Renal pelvis (tissue), 4 donors: ENCODE data around the gene MICAL1. TPM values are rescaled to one million over a fixed set of nuclear protein-coding genes. Genes with fewer than 3 reads are reported as not detected.
A peak's percentile ranks its signal among the peaks of the same experiment; 100 is the strongest.

ENCODE experiments used
- DNase-seq: peaks from one replicate; pipeline ENCODE4 v3.0.0-alpha.2; 2013
- polyA plus RNA-seq, 3 donors: library from polyadenylated mRNA; unstranded; fragments of 120-200 nt; gene quantifications; one replicate each; pipeline ENCODE4 v1.2.1, GENCODE V29; 2013; ENCODE audit not compliant: insufficient read length in 3 of 3

The MICAL1 gene
- polyA plus RNA-seq, 3 donors: 25.8 to 32.5 (median 32.4) TPM

GRCh38 chr6:109456111-109456583 is 575 bp upstream of the MICAL1 start:
- no peak for DNase-seq

GRCh38 chr6:109454496-109455436 is 806 bp downstream of the MICAL1 start:
- no peak for DNase-seq

GRCh38 chr6:109453594-109454495 is 1.7 kb downstream of the MICAL1 start:
- DNase-seq: no peak

- no peak for DNase-seq
Measured at GRCh38 chr6:109453156-109453555, 2.4 kb downstream of the MICAL1 start.

- DNase-seq: no peak
Measured at GRCh38 chr6:109452181-109452580, 3.4 kb downstream of the MICAL1 start.

GRCh38 chr6:109451376-109451775 is 4.2 kb downstream of the MICAL1 start:
- no peak for DNase-seq

- no peak for DNase-seq
Measured at GRCh38 chr6:109450801-109451200, 4.8 kb downstream of the MICAL1 start.

GRCh38 chr6:109449795-109450673 is 5.5 kb downstream of the MICAL1 start:
- DNase-seq: no peak

- no peak for DNase-seq
Measured at GRCh38 chr6:109449064-109449794, 6.3 kb downstream of the MICAL1 start.

GRCh38 chr6:109448615-109449014 is 7.0 kb downstream of the MICAL1 start:
- DNase-seq: no peak

GRCh38 chr6:109447878-109448555 is 7.6 kb downstream of the MICAL1 start:
- no peak for DNase-seq

- no peak for DNase-seq
Measured at GRCh38 chr6:109447087-109447486, 8.5 kb downstream of the MICAL1 start.

GRCh38 chr6:109446541-109446940 is 9.0 kb downstream of the MICAL1 start:
- DNase-seq: no peak

- DNase-seq: no peak
Measured at GRCh38 chr6:109446072-109446471, 9.5 kb downstream of the MICAL1 start.

- no peak for DNase-seq
Measured at GRCh38 chr6:109445382-109445781, 10.2 kb downstream of the MICAL1 start.

- DNase-seq: no peak
Measured at GRCh38 chr6:109443425-109443950, 12.1 kb downstream of the MICAL1 start.

- DNase-seq: no peak
Measured at GRCh38 chr6:109442393-109442924, 13.1 kb downstream of the MICAL1 start.

- DNase-seq: peak; percentile 52
Measured at GRCh38 chr6:109441069-109441816, 14.3 kb downstream of the MICAL1 start.
